ENCODE measurements around the gene LIMS1. TPM values are rescaled to one million over a fixed set of nuclear protein-coding genes. Genes with fewer than 3 reads are reported as not detected.
"Not testable (repeated sequence)": the region's sequence is repeated elsewhere in the genome, so short reads cannot be mapped to it uniquely, and the experiment has no call there.

The LIMS1 gene
- total RNA-seq, 1 donor from 2014 or later: 97.6 TPM

DNA sequence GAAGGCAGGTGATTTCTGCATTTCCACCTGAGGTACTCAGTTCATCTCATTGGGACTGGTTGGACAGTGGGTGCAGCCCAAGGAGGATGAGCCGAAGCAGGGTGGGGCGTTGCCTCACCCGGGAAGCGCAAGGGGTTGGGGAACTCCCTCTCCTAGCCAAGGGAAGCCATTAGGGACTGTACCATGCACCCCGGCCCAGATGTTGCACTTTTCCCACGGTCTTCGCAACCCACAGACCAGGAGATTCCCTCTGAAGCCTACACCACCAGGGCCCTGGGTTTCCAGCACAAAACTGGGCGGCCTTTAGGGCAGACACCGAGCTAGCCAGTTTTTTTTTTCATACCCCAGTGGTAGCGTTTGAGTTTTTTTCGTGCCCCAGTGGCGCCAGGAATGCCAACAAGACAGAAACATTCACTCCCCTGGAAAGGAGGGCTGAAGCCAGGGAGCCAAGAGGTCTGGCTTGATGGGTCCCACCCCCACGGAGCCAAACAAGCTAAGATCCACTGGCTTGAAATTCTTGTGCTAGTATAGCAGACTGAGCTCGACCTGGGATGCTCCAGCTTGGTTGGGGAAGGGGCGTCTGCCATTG is 109.1 kb downstream of the LIMS1 start:
- H3K4me3 ChIP-seq: no peak overlapping the region

DNA sequence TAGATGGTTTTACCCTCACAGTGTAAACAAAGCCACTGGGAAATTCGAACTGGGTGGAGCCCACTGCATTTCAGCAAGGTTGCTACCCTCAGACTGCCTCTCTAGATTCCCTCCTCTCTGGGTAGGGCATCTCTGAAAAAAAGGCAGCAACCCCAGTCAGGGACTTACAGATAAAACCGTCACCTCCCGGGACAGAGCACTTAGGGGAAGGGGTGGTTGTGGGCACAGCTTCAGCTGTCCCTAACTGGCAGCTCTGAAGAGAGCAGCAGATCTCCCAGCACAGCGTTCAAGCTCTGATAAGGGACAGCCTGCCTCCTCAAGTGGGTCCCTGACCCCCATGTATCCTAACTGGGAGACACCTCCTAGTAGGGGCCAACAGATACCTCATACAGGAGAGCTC is 109.6 kb downstream of the LIMS1 start:
- H3K9me3 ChIP-seq; DNase-seq; H3K27me3 ChIP-seq; H3K27ac ChIP-seq; H3K4me3 ChIP-seq; ATAC-seq; intact Hi-C loops (cut with DNase I); H3K36me3 ChIP-seq: not testable (repeated sequence)
- H3K4me1 ChIP-seq: peaks cover 24% of the 10 kb centered on the region

More for the DNA sequence above, 109.1 kb downstream of the LIMS1 start:
- intact Hi-C loops (cut with DNase I): no loop called here
- H3K27me3 ChIP-seq: no peaks in the 10 kb centered on the region
- H3K4me1 ChIP-seq: peaks cover 24% of the 10 kb centered on the region
- H3K27ac ChIP-seq: no peak overlapping the region
- TF ChIP-seq, protein P1, sequence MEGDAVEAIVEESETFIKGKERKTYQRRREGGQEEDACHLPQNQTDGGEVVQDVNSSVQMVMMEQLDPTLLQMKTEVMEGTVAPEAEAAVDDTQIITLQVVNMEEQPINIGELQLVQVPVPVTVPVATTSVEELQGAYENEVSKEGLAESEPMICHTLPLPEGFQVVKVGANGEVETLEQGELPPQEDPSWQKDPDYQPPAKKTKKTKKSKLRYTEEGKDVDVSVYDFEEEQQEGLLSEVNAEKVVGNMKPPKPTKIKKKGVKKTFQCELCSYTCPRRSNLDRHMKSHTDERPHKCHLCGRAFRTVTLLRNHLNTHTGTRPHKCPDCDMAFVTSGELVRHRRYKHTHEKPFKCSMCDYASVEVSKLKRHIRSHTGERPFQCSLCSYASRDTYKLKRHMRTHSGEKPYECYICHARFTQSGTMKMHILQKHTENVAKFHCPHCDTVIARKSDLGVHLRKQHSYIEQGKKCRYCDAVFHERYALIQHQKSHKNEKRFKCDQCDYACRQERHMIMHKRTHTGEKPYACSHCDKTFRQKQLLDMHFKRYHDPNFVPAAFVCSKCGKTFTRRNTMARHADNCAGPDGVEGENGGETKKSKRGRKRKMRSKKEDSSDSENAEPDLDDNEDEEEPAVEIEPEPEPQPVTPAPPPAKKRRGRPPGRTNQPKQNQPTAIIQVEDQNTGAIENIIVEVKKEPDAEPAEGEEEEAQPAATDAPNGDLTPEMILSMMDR (IDR thresholded peaks at IDR 0.05): no peak
- no peaks in the 10 kb centered on the region for H3K36me3 ChIP-seq
- no peaks in the 10 kb centered on the region for H3K9me3 ChIP-seq
- ATAC-seq (no peak), DNase-seq (no peak)

DNA sequence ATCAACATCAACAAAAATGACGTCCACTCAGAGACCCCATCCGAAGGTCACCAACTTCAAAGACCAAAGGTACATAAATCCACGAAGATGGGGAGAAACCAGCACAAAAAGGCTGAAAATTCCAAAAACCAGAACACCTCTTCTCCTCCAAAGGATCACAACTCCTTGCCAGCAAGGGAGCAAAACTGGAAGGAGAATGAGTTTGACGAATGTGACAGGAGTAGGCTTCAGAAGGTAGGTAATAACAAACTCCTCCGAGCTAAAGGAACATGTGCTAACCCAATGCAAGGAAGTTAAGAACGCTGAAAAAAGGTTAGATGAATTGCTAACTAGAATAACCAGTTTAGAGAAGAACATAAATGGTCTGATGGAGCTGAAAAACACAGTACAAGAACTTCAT is 110.2 kb downstream of the LIMS1 start:
- ATAC-seq; intact Hi-C loops (cut with DNase I); H3K36me3 ChIP-seq; H3K27ac ChIP-seq; H3K27me3 ChIP-seq; H3K4me3 ChIP-seq; H3K9me3 ChIP-seq; DNase-seq: not testable (repeated sequence)
- H3K4me1 ChIP-seq: peaks cover 23% of the 10 kb centered on the region

DNA sequence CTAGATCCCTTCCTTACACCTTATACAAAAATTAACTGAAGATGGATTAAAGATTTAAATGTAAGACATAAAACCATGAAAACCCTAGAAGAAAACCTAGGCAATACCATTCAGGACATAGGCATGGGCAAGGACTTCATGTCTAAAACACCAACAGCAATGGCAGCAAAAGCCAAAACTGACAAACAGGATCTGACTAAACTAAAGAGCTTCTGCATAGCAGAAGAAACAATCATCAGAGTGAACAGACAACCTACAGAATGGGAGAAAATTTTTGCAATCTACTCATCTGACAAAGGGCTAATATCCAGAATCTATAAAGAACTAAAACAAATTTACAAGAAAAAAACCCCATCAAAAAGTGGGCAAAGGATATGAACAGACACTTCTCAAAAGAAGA is 114.5 kb downstream of the LIMS1 start:
- H3K4me1 ChIP-seq; H3K36me3 ChIP-seq; H3K27ac ChIP-seq; intact Hi-C loops (cut with DNase I); ATAC-seq; H3K4me3 ChIP-seq; H3K27me3 ChIP-seq; DNase-seq; H3K9me3 ChIP-seq: not testable (repeated sequence)

DNA sequence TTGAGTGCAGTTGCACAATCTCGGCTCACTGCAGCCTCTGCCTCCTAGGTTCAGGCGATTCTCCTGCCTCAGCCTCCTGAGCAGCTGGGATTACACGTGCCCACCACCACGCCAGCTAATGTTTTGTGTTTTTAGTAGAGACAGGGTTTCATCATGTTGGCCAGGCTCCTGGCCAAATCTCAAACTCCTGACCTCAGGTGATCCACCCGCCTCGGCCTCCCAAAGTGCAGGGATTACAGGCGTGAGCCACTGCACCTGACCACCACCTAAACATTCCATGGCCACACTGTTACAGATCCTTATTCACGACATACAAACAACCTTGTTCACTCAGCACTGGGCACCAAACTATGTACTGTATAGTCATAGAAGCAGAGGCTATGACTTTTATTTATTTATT is 116.2 kb downstream of the LIMS1 start:
- H3K36me3 ChIP-seq; H3K27me3 ChIP-seq; ATAC-seq; H3K27ac ChIP-seq; H3K4me1 ChIP-seq; DNase-seq; H3K9me3 ChIP-seq; intact Hi-C loops (cut with DNase I); H3K4me3 ChIP-seq: not testable (repeated sequence)

DNA sequence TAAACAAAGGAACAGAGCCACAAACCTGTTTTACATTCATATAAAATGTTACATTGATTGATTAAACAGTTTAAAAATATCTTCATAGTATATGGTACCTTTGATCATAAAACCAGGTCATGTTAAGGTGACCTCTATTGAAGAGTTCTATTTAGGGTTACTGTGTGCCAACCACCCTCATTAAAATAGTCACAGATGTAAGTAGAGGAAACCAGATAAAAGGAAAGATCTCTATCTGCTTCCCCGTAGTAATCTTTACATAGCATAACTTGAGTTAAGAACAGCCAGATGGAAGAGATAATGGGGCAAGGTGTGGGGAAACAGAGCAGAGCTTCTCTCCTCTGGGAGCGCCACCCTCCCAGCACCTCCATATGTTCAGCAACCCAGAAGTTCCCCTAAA is 117.2 kb downstream of the LIMS1 start:
- ATAC-seq; H3K27me3 ChIP-seq; DNase-seq; H3K36me3 ChIP-seq; intact Hi-C loops (cut with DNase I); H3K4me3 ChIP-seq; H3K9me3 ChIP-seq; H3K27ac ChIP-seq; H3K4me1 ChIP-seq: not testable (repeated sequence)

DNA sequence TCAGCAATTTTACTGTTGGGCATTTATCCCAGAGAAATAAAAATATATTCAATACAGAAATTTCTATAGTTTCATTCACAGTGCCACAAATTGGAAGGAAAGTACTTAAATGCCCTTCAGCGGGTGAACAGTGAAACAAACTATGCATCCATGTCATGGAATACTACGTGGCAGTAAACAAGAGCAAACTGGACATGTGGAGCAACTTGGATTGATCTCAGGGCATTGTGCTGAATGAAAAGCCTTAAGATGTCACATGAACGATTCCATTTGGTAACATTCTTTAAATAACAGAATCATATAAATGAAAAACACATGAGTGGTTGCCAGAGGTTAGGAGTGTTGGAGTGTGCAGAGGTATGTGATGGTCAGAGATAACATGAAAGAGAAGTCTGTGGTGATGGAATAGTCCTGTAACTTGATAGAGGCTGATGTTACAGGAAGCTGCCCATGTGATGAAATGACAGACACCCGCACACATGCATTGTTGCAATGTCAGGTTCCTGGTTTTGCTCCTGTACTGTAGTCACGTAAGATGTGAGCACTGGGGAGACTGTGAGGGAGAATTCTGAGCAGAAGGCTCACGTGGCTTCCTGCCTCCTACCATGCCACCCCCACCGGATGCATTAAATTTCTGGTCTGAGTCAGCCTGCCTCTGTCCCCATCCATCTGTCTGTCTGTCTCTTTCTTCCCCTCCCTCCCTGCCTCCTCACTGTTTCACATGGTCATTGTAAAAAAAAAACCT is 118.1 kb downstream of the LIMS1 start:
- H3K27me3 ChIP-seq; H3K4me1 ChIP-seq; H3K36me3 ChIP-seq; H3K9me3 ChIP-seq; DNase-seq; intact Hi-C loops (cut with DNase I); H3K4me3 ChIP-seq: not testable (repeated sequence)
- peak overlapping the region; percentile 32 for H3K27ac ChIP-seq
- ATAC-seq: peak; percentile 92

DNA sequence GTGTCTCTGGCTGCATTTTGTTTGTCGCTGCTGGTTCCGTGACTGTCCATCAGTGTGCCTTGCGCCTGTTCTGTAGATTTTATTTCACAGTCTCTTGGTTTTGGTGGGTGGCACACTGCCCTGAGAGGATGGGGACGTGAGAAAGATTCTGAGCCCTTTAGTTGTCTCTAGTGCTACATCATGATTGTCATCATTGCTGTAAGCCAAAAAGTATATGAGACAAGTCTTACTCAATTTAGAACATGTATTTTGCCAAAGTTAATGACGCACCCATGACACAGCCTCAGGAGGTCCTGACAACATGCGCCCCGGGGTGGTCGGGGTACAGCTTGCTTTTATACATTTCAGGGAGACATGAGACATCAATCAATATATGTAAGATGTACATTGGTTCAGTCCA is 119.2 kb downstream of the LIMS1 start:
- DNase-seq; H3K27me3 ChIP-seq; H3K4me3 ChIP-seq; H3K9me3 ChIP-seq; H3K27ac ChIP-seq; intact Hi-C loops (cut with DNase I); ATAC-seq; H3K4me1 ChIP-seq; H3K36me3 ChIP-seq: not testable (repeated sequence)

DNA sequence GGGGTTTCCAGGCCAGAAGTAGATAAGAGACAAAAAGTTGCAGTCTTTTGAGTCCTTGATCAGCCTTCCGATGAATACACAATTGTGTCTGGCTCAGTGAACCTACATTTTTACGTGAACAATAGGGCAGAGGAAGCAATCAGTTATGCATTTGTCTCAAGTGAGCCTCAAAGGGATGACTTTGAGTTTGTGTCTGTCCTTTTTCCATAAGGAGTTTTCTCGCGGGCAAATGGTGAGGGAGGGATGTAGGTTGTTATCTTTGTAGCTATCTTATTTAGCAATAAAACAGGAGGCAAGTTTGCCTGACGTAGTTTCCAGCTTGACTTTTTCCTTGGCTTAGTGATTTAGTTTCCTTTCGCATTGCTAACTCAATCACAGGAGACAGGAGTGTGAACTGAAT is 119.6 kb downstream of the LIMS1 start:
- H3K4me1 ChIP-seq; H3K4me3 ChIP-seq; H3K36me3 ChIP-seq; ATAC-seq; H3K27me3 ChIP-seq; H3K27ac ChIP-seq; H3K9me3 ChIP-seq; DNase-seq; intact Hi-C loops (cut with DNase I): not testable (repeated sequence)

DNA sequence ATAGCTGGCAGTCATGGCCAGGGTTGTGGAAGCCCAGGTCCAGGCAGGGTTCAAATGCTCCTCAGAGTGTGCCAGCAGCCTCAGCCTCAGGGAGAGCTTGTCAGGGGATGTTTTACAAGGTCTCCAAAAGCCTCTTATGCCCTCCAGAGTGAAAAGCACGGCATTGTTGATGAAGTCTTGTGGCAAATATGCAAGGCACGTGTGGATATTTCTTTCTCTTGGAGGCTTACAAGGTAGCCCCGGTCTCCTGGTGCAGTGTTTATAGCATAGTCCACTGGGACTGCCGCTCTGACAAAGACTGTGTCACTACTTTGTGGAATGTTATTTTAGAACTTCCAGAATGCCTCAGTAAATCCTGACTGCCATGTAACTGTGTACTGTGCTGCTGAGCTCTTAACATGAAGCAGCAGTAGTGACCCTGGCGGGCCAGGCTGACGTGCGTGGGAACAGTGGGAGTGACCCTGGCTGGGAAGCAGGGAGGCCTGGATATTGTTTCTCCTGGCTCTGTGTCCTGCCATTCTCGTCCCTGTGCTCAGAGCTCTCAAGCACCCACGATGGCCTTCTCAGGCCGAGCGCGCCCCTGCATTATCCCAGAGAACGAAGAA is 120.4 kb downstream of the LIMS1 start:
- ATAC-seq: peak; percentile 73
- intact Hi-C loops (cut with DNase I); H3K27me3 ChIP-seq; H3K4me3 ChIP-seq; DNase-seq; H3K27ac ChIP-seq; H3K9me3 ChIP-seq; H3K4me1 ChIP-seq; H3K36me3 ChIP-seq: not testable (repeated sequence)

DNA sequence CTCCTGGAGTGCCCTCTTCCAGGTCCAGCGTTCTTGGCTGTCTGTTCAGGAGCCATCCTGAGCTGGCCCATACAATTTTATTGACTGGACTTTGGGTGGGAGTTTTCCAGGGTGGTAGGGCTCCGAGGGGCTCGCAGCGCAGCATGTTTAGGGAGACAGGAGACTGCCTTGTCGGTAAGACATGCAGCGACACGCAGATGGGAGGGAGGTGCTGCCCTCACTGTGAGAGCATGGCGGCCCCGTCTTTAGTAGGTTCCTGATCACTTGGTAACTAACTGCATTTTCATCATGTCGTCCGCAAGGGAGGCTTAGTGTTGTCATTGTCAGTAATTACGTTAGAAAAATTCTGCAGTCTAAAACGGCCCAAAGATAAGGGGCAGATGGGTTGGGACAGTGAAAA is 121.0 kb downstream of the LIMS1 start:
- H3K36me3 ChIP-seq; H3K4me1 ChIP-seq; H3K27ac ChIP-seq; intact Hi-C loops (cut with DNase I); H3K27me3 ChIP-seq; DNase-seq; H3K9me3 ChIP-seq; H3K4me3 ChIP-seq; ATAC-seq: not testable (repeated sequence)

DNA sequence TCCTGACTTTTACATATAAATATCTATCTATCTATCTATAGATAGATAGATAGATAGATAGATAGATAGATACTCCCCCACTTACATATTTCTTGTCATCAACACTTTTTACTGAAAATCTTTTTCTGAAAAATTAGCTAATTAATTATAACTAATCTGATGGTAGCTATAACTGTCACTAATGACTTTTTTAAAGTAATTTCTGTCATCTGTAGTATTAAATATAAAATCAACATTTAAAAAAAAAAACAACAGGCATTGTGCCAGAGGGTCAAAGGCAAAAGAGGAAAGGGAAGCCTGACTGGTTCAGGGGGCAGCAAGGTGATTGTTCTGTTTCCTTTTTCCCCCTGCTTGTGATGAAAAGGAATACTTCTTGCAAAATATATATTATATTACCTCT is 122.0 kb downstream of the LIMS1 start:
- intact Hi-C loops (cut with DNase I); H3K27ac ChIP-seq; H3K36me3 ChIP-seq; H3K27me3 ChIP-seq; ATAC-seq; H3K9me3 ChIP-seq; DNase-seq; H3K4me1 ChIP-seq: not testable (repeated sequence)
- peak overlapping the region; percentile 13 for H3K4me3 ChIP-seq

DNA sequence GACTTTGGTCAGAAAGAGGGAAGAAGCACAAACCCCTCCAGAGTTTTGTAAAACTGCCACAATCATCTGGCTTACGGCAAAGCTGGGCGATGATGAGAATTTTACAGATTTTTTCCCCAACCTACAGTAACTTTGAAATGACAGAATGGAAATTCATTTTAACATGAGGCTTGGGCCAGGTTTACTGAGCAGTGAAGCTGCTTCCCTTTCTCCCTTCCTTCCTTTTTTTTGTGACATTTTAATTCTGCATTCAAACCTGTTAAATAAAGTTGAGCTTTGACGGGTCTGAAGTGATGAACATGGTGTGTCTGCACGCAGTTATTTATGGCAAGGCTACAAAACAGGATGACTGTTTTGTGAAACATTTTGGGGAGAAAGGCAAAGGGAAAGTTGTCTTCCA is 123.2 kb downstream of the LIMS1 start:
- intact Hi-C loops (cut with DNase I); H3K27me3 ChIP-seq; ATAC-seq; DNase-seq; H3K36me3 ChIP-seq; H3K27ac ChIP-seq; H3K4me3 ChIP-seq; H3K9me3 ChIP-seq: not testable (repeated sequence)
- H3K4me1 ChIP-seq: peaks cover 12% of the 10 kb centered on the region
